Adrenal gland (tissue), 12 donors: ENCODE data around the gene COPS3. TPM values are rescaled to one million over a fixed set of nuclear protein-coding genes. Genes with fewer than 3 reads are reported as not detected.

Experiments
- DNase-seq, 7 donors: peaks; one replicate each; pipeline ENCODE4 v3.0.0-alpha.2; 2019 to 2020
- H3K27ac ChIP-seq, 5 donors: fragments of 200-600 bp; sonication (generic) in 4 of 5; 1 replicate in 3 of 5; 2 replicates in 2 of 5; pipeline versions ENCODE4 v1.5.1 to v1.8.0; 2016 to 2020; ENCODE audit warnings: mild to moderate bottlenecking in 1 of 5
- H3K27me3 ChIP-seq: fragments of 200-600 bp; 2 replicates; pipeline ENCODE4 v1.8.0; 2021
- H3K36me3 ChIP-seq, 2 donors: fragments of 200-600 bp; replicated peaks in 1 of 2; 1 replicate in 1 of 2; 2 replicates in 1 of 2; pipeline versions ENCODE4 v1.5.1 to v1.8.0; 2018 to 2022
- H3K4me1 ChIP-seq, 2 donors: fragments of 200-600 bp; replicated peaks in 1 of 2; 1 replicate in 1 of 2; 2 replicates in 1 of 2; pipeline versions ENCODE4 v1.5.1 to v1.8.0; 2018 to 2021
- H3K4me3 ChIP-seq, 4 donors: fragments of 200-600 bp; sonication (generic) in 3 of 4; one replicate each; pipeline ENCODE4 v1.5.1; 2016 to 2018
- H3K9me3 ChIP-seq, 3 donors: fragments of 200-600 bp; sonication (generic) in 1 of 3; replicated peaks in 1 of 3; 1 replicate in 2 of 3; 2 replicates in 1 of 3; pipeline versions ENCODE4 v1.5.1 to v1.8.0; 2016 to 2021
- CTCF ChIP-seq, 6 experiments: fragments of 450-650 bp in 4 of 6; fragments of 200-600 bp in 2 of 6; sonication (generic) in 1 of 6; IDR thresholded peaks; 1 replicate in 5 of 6; 2 replicates in 1 of 6; pipeline versions ENCODE4 v1.5.1 to v1.8.0; 2016 to 2021; ENCODE audit warnings: antibody characterized with exemption in 6 of 6, mild to moderate bottlenecking in 2 of 6, moderate library complexity in 1 of 6
- POLR2A ChIP-seq, 2 donors: fragments of 450-650 bp; IDR thresholded peaks; one replicate each; pipeline ENCODE4 v1.6.1; 2017; ENCODE audit warnings: antibody characterized with exemption in 2 of 2, mild to moderate bottlenecking in 2 of 2, moderate library complexity in 1 of 2
- WGBS, 4 donors: extraction: QIAGEN DNeasy Blood & Tissue Kit in 2 of 4; methylation state at CpG; one replicate each; pipeline versions ENCODE4 v1.1.5 to v1.1.7; 2013 to 2017; 5-methylcytosine and 5-hydroxymethylcytosine counted together
- intact Hi-C, 2 donors: fragments of 100-400 bp; cut with DNase I; formaldehyde crosslinking; loops; one replicate each; pipeline versions ENCODE4 v1.14.1 to v1.15.0; 2022 to 2023
- polyA plus RNA-seq, 3 donors: library from polyadenylated mRNA; stranded (reverse); fragments of 200-250 nt in 2 of 3; fragments of 350-450 nt in 1 of 3; fragmentation: Illumina TruSeq in 1 of 3; extraction: RNeasy Lipid Tissue Mini Kit (QIAGEN cat#74804) in 1 of 3; gene quantifications; one replicate each; pipeline ENCODE4 v1.2.3, GENCODE V29; 2013 to 2014
- total RNA-seq, 9 donors: library from RNA; depleted of rRNA in 4 of 9; stranded (reverse); fragments of >200 nt in 4 of 9; fragments of 120-200 nt in 1 of 9; fragmentation: NEBNext Ultra II Directional in 1 of 9; extraction: Animal tissue kit (Norgen Biotek cat#: 25700) in 1 of 9; gene quantifications; one replicate each; pipeline versions ENCODE4 v1.1.0 to v1.2.4, GENCODE V29; 2013 to 2023
- donor health status: healthy with polysubstance abuse.
- donor health status: Bipolar disorder and iron deficiency.
- donor health status: DM: yes; HTN: yes; CAD: no.
- donor health status: DM: no; HTN: no; CAD: no.
- donor health status: DM: no; HTN: no; CAD: no.
- donor health status: DM: yes; HTN: yes; CAD: no.

The COPS3 gene
- total and polyA plus RNA-seq, 12 donors = 18.7 to 140 (median 52.3) TPM

DNA sequence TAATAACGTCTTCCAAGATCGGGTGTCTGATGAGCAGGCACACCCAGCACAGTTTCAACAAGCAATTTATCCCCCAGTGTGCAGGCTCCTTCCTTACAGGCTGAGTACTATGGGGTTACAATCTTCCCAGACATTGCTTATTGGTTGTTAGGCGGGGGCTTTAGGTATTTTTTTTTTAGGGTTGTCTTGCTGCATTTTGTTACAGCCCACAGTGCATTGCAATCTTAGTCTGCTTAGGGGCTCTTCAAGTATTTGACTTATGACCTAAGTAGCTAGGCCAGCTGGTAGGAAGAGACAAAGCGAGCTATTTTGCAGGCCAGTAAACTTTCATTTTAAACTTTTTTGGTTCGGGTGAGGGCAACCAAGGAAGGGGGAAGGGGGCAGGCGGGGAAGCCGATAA is 80.7 kb downstream of the COPS3 start:
- H3K9me3 ChIP-seq = no peaks in the 10 kb centered on the region
- TF ChIP-seq CTCF (IDR thresholded peaks at IDR 0.05) = no peak
- H3K27ac ChIP-seq = peak overlapping the region in 1 of 5 donors; percentile 33
- intact Hi-C loops = loop anchor here in 1 of 2 donors (10.0 kb wide), 1 partner anchor 56 kb away; no protein-coding TSS in a partner anchor
- peaks cover 17 to 31% of the 10 kb centered on the region in 2 donors for H3K4me1 ChIP-seq
- no peaks in the 10 kb centered on the region for H3K36me3 ChIP-seq
- H3K4me3 ChIP-seq = no peak overlapping the region
- no peaks in the 10 kb centered on the region for H3K27me3 ChIP-seq
- DNase-seq = no peak
- WGBS, 4 donors = 66 to 79% (median 77%) methylated on average over 7 of the region's 7 CpGs

- Histone ChIP-seq H3K36me3 (no peaks in the 10 kb centered on the region), H3K27me3 (no peaks in the 10 kb centered on the region), H3K4me1 (peaks cover 3 to 14% of the 10 kb centered on the region in 2 donors), H3K9me3 (no peaks in the 10 kb centered on the region), H3K4me3 (no peak overlapping the region), H3K27ac (no peak overlapping the region)
- intact Hi-C loops = no loop called here
- WGBS, 4 donors = 63 to 100% (median 82%) methylated on average over 1 of the region's 1 CpG
- no peak for DNase-seq
- no peak for TF ChIP-seq CTCF (IDR thresholded peaks at IDR 0.05)
- no peak for TF ChIP-seq POLR2A (IDR thresholded peaks at IDR 0.05)
Observed at GRCh38 chr17:17198281-17198680, 82.8 kb downstream of the COPS3 start.

DNA sequence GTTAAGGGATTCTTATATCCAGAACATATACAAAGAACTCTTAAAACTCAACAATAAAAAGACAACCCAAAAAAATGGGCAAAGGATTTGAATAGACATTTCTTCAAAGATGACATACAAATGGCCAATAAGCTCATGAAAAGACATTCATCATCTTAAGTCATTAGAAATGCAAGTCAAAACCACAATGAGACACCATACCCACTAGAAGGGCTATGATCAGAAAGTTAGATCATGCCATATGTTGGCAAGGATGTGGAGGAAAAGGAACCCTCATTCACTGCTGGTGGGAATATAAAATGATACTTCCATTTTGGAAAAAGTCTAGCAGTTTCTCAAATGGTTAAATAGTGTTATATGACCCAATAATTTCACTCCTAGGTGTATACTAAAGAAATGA is 84.3 kb downstream of the COPS3 start:
- Histone ChIP-seq H3K4me1 (peaks cover 0 to 12% of the 10 kb centered on the region in 2 donors), H3K9me3 (no peaks in the 10 kb centered on the region), H3K36me3 (no peaks in the 10 kb centered on the region), H3K4me3 (no peak overlapping the region), H3K27me3 (no peaks in the 10 kb centered on the region), H3K27ac (no peak overlapping the region)
- no peak for DNase-seq
- intact Hi-C loops = no loop called here
- TF ChIP-seq CTCF (IDR thresholded peaks at IDR 0.05) (no peak), POLR2A (IDR thresholded peaks at IDR 0.05) (no peak)

Other genes with a start within 250 kb of the COPS3 start
- 100 to 1,000 TPM in 8 of 9 donors, 10 to 100 TPM in 1; 88.5 to 234 (median 158) TPM for gene MPRIP, start 238.8 kb downstream of the COPS3 start, total RNA-seq
- 100 to 1,000 TPM; 174 to 231 (median 176) TPM for gene MPRIP, start 238.8 kb downstream of the COPS3 start, polyA plus RNA-seq
- 10 to 100 TPM in 1 of 9 donors, 1 to 10 TPM in 8; 1.9 to 14.2 (median 3.3) TPM for gene PLD6, start 74.9 kb downstream of the COPS3 start, total RNA-seq
- 1 to 10 TPM; 3.1 to 5.1 (median 3.1) TPM for gene PLD6, start 74.9 kb downstream of the COPS3 start, polyA plus RNA-seq
- gene FLCN, start 44.1 kb downstream of the COPS3 start, total RNA-seq = 100 to 1,000 TPM in 1 of 9 donors, 10 to 100 TPM in 8; 16.4 to 101 (median 34.3) TPM
- gene FLCN, start 44.1 kb downstream of the COPS3 start, polyA plus RNA-seq = 10 to 100 TPM; 10.2 to 45.5 (median 11.9) TPM
- 1 to 10 TPM; 1.0 to 4.8 (median 1.7) TPM for gene NT5M, start 22.1 kb upstream of the COPS3 start, total RNA-seq
- gene NT5M, start 22.1 kb upstream of the COPS3 start, polyA plus RNA-seq = 1 to 10 TPM in 2 of 3 donors, under 1 TPM in 1; 0.40 to 4.1 (median 3.7) TPM
- 10 to 100 TPM in 8 of 9 donors, 1 to 10 TPM in 1; 8.2 to 41.2 (median 20.3) TPM for gene MED9, start 195.8 kb upstream of the COPS3 start, total RNA-seq
- gene MED9, start 195.8 kb upstream of the COPS3 start, polyA plus RNA-seq = 10 to 100 TPM; 12.3 to 14.9 (median 14.7) TPM
- 100 to 1,000 TPM in 1 of 9 donors, 10 to 100 TPM in 6, 1 to 10 TPM in 2; 4.5 to 134 (median 22.3) TPM for gene RASD1, start 215.1 kb upstream of the COPS3 start, total RNA-seq
- 10 to 100 TPM in 2 of 3 donors, 1 to 10 TPM in 1; 7.5 to 56.7 (median 14.4) TPM for gene RASD1, start 215.1 kb upstream of the COPS3 start, polyA plus RNA-seq